HepG2 (cell line): Measurements from ENCODE around the gene CTNNBL1. TPM values are rescaled to one million over a fixed set of nuclear protein-coding genes. Genes with fewer than 3 reads are reported as not detected.
A peak's percentile ranks its signal among the peaks of the same experiment; 100 is the strongest.

Experiments
- RXRA ChIP-seq: sonication (generic); formaldehyde crosslinking; IDR thresholded peaks from 2 replicates; pipeline ENCODE4 v1.5.1; 2020; ENCODE audit warnings: missing genetic modification reagents
- ZNF121 ChIP-seq: sonication (generic); formaldehyde crosslinking; IDR thresholded peaks from 2 replicates; pipeline ENCODE4 v1.5.0; 2020; ENCODE audit warnings: mild to moderate bottlenecking, missing genetic modification reagents
- ZNF180 ChIP-seq: sonication (generic); formaldehyde crosslinking; IDR thresholded peaks from 2 replicates; pipeline ENCODE4 v1.4.0; 2020; ENCODE audit warnings: low read depth, missing genetic modification reagents, borderline replicate concordance
- ZNF572 ChIP-seq: sonication (generic); formaldehyde crosslinking; IDR thresholded peaks from 2 replicates; pipeline ENCODE4 v1.5.1; 2020; ENCODE audit warnings: mild to moderate bottlenecking, missing genetic modification reagents
- polyA plus RNA-seq, 8 experiments: library from polyadenylated mRNA; depleted of rRNA in 3 of 8; stranded (reverse) in 7 of 8; unstranded in 1 of 8; fragments of >200 nt; fragmentation: Illumina TruSeq in 4 of 8; extraction: Trizol in 4 of 8; gene quantifications; 2 replicates each; pipeline versions ENCODE4 v1.2.1 to v1.2.3, GENCODE V29; 2011 to 2016; ENCODE audit warnings: low read depth in 4 of 8, missing spikeins in 1 of 8, mixed read lengths in 1 of 8; ENCODE audit not compliant: insufficient read depth in 1 of 8
- total RNA-seq, 5 experiments: library from RNA; depleted of rRNA; stranded (reverse); fragments of >200 nt; fragmentation: Illumina TruSeq; extraction: Trizol; gene quantifications; 2 replicates each; pipeline ENCODE4 v1.2.3, GENCODE V29; 2016; ENCODE audit warnings: low read depth in 1 of 5
- TF ChIP-seq, protein P1 (sequence below): sonication (generic); formaldehyde crosslinking; IDR thresholded peaks from 2 replicates; pipeline ENCODE4 v1.5.0; 2020; ENCODE audit warnings: mild to moderate bottlenecking, missing genetic modification reagents, borderline replicate concordance
- TF ChIP-seq, protein P2 (sequence below): sonication (generic); formaldehyde crosslinking; IDR thresholded peaks from 2 replicates; pipeline ENCODE4 v1.5.1; 2020; ENCODE audit warnings: missing genetic modification reagents, mild to moderate bottlenecking, borderline replicate concordance
- TF ChIP-seq, protein P3 (sequence below): sonication (generic); formaldehyde crosslinking; IDR thresholded peaks from 2 replicates; pipeline ENCODE4 v1.5.0; 2020; ENCODE audit warnings: mild to moderate bottlenecking, missing genetic modification reagents
- TF ChIP-seq, protein P4 (sequence below): sonication (generic); formaldehyde crosslinking; IDR thresholded peaks from 2 replicates; pipeline ENCODE4 v1.8.1; 2022; ENCODE audit warnings: low read depth, mild to moderate bottlenecking, missing genetic modification reagents
- TF ChIP-seq, protein P5 (sequence below): sonication (generic); formaldehyde crosslinking; IDR thresholded peaks from 2 replicates; pipeline ENCODE4 v1.4.0; 2020; ENCODE audit warnings: missing genetic modification reagents
- TF ChIP-seq, protein P6 (sequence below): sonication (generic); formaldehyde crosslinking; IDR thresholded peaks from 2 replicates; pipeline ENCODE4 v1.5.1; 2020; ENCODE audit warnings: mild to moderate bottlenecking, missing genetic modification reagents, borderline replicate concordance

The CTNNBL1 gene
- total and polyA plus RNA-seq, 2 of the 13 experiments (the other 11 are each of a cell fraction or from before 2014, with no cell fraction given): 49.3 to 94.6 TPM

DNA sequence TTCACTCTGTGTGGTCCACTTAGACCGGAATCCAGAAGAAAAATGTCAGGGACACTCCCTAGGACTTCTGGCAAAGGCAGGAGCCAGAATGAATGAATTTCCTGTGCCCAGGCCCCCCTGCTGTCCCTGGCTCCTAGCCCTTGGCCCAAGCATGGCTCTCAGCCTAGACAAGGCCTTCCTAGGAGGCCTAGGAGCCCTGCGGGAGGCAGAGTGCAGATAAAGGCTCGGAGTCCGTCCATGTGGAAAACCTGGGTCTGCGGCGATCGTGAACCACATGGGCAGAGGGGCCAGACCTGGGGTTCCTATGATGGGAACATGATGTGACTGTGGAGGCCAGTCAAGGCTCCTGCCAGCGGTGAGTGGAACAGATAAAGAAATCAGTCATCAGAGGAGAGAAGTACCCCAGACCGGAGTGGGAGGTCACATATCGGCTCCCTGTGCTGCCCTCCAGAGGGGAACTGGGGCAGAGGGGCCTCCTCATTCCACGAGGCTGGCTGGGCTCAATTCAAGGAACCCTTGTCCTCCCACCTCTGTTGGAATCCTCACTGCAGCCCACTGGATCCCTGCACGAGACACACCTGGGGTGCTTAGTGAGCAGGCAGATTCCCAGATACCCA lies 203.2 kb downstream of the CTNNBL1 start (continued):
- TF ChIP-seq, protein P1, sequence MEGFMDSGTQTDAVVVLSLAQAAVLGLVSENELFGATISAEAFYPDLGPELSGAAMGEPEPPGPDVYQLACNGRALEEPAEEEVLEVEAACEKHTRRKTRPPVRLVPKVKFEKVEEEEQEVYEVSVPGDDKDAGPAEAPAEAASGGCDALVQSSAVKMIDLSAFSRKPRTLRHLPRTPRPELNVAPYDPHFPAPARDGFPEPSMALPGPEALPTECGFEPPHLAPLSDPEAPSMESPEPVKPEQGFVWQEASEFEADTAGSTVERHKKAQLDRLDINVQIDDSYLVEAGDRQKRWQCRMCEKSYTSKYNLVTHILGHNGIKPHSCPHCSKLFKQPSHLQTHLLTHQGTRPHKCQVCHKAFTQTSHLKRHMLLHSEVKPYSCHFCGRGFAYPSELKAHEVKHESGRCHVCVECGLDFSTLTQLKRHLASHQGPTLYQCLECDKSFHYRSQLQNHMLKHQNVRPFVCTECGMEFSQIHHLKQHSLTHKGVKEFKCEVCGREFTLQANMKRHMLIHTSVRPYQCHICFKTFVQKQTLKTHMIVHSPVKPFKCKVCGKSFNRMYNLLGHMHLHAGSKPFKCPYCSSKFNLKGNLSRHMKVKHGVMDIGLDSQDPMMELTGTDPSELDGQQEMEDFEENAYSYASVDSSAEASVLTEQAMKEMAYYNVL (CRISPR knock-in tag): no peak
- 0 out of 2 replicates have a peak, but pooled peaks have one; percentile 28 for TF ChIP-seq RXRA
- no peak for TF ChIP-seq ZNF572 (CRISPR knock-in tag)
- 0 out of 2 replicates have a peak, but pooled peaks have one; percentile 7 for TF ChIP-seq ZNF121 (CRISPR knock-in tag)
- TF ChIP-seq, protein P2, sequence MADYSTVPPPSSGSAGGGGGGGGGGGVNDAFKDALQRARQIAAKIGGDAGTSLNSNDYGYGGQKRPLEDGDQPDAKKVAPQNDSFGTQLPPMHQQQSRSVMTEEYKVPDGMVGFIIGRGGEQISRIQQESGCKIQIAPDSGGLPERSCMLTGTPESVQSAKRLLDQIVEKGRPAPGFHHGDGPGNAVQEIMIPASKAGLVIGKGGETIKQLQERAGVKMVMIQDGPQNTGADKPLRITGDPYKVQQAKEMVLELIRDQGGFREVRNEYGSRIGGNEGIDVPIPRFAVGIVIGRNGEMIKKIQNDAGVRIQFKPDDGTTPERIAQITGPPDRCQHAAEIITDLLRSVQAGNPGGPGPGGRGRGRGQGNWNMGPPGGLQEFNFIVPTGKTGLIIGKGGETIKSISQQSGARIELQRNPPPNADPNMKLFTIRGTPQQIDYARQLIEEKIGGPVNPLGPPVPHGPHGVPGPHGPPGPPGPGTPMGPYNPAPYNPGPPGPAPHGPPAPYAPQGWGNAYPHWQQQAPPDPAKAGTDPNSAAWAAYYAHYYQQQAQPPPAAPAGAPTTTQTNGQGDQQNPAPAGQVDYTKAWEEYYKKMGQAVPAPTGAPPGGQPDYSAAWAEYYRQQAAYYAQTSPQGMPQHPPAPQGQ (CRISPR knock-in tag): no peak
- TF ChIP-seq, protein P3, sequence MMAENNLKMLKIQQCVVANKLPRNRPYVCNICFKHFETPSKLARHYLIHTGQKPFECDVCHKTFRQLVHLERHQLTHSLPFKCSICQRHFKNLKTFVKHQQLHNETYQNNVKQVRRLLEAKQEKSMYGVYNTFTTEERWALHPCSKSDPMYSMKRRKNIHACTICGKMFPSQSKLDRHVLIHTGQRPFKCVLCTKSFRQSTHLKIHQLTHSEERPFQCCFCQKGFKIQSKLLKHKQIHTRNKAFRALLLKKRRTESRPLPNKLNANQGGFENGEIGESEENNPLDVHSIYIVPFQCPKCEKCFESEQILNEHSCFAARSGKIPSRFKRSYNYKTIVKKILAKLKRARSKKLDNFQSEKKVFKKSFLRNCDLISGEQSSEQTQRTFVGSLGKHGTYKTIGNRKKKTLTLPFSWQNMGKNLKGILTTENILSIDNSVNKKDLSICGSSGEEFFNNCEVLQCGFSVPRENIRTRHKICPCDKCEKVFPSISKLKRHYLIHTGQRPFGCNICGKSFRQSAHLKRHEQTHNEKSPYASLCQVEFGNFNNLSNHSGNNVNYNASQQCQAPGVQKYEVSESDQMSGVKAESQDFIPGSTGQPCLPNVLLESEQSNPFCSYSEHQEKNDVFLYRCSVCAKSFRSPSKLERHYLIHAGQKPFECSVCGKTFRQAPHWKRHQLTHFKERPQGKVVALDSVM (CRISPR knock-in tag): peak; percentile 90
- peak; percentile 21; the same call in 1 of the 2 replicates for TF ChIP-seq ZNF180
- TF ChIP-seq, protein P4, sequence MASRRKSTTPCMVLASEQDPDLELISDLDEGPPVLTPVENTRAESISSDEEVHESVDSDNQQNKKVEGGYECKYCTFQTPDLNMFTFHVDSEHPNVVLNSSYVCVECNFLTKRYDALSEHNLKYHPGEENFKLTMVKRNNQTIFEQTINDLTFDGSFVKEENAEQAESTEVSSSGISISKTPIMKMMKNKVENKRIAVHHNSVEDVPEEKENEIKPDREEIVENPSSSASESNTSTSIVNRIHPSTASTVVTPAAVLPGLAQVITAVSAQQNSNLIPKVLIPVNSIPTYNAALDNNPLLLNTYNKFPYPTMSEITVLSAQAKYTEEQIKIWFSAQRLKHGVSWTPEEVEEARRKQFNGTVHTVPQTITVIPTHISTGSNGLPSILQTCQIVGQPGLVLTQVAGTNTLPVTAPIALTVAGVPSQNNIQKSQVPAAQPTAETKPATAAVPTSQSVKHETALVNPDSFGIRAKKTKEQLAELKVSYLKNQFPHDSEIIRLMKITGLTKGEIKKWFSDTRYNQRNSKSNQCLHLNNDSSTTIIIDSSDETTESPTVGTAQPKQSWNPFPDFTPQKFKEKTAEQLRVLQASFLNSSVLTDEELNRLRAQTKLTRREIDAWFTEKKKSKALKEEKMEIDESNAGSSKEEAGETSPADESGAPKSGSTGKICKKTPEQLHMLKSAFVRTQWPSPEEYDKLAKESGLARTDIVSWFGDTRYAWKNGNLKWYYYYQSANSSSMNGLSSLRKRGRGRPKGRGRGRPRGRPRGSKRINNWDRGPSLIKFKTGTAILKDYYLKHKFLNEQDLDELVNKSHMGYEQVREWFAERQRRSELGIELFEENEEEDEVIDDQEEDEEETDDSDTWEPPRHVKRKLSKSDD: 0 out of 2 replicates have a peak, but pooled peaks have one; percentile 40
- TF ChIP-seq, protein P5, sequence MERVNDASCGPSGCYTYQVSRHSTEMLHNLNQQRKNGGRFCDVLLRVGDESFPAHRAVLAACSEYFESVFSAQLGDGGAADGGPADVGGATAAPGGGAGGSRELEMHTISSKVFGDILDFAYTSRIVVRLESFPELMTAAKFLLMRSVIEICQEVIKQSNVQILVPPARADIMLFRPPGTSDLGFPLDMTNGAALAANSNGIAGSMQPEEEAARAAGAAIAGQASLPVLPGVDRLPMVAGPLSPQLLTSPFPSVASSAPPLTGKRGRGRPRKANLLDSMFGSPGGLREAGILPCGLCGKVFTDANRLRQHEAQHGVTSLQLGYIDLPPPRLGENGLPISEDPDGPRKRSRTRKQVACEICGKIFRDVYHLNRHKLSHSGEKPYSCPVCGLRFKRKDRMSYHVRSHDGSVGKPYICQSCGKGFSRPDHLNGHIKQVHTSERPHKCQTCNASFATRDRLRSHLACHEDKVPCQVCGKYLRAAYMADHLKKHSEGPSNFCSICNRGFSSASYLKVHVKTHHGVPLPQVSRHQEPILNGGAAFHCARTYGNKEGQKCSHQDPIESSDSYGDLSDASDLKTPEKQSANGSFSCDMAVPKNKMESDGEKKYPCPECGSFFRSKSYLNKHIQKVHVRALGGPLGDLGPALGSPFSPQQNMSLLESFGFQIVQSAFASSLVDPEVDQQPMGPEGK (CRISPR knock-in tag): peak; percentile 41; the same call in 1 of the 2 replicates
- TF ChIP-seq, protein P6, sequence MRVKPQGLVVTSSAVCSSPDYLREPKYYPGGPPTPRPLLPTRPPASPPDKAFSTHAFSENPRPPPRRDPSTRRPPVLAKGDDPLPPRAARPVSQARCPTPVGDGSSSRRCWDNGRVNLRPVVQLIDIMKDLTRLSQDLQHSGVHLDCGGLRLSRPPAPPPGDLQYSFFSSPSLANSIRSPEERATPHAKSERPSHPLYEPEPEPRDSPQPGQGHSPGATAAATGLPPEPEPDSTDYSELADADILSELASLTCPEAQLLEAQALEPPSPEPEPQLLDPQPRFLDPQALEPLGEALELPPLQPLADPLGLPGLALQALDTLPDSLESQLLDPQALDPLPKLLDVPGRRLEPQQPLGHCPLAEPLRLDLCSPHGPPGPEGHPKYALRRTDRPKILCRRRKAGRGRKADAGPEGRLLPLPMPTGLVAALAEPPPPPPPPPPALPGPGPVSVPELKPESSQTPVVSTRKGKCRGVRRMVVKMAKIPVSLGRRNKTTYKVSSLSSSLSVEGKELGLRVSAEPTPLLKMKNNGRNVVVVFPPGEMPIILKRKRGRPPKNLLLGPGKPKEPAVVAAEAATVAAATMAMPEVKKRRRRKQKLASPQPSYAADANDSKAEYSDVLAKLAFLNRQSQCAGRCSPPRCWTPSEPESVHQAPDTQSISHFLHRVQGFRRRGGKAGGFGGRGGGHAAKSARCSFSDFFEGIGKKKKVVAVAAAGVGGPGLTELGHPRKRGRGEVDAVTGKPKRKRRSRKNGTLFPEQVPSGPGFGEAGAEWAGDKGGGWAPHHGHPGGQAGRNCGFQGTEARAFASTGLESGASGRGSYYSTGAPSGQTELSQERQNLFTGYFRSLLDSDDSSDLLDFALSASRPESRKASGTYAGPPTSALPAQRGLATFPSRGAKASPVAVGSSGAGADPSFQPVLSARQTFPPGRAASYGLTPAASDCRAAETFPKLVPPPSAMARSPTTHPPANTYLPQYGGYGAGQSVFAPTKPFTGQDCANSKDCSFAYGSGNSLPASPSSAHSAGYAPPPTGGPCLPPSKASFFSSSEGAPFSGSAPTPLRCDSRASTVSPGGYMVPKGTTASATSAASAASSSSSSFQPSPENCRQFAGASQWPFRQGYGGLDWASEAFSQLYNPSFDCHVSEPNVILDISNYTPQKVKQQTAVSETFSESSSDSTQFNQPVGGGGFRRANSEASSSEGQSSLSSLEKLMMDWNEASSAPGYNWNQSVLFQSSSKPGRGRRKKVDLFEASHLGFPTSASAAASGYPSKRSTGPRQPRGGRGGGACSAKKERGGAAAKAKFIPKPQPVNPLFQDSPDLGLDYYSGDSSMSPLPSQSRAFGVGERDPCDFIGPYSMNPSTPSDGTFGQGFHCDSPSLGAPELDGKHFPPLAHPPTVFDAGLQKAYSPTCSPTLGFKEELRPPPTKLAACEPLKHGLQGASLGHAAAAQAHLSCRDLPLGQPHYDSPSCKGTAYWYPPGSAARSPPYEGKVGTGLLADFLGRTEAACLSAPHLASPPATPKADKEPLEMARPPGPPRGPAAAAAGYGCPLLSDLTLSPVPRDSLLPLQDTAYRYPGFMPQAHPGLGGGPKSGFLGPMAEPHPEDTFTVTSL (CRISPR knock-in tag): 0 out of 2 replicates have a peak, but pooled peaks have one; percentile 15
